Occipital lobe (tissue), 2 donors: ENCODE data around the gene SLC66A1. TPM values are rescaled to one million over a fixed set of nuclear protein-coding genes. Genes with fewer than 3 reads are reported as not detected.

Experiments
- DNase-seq: peaks from one replicate; lab custom pipeline; 2025; lab: John Stamatoyannopoulos, UW
- total RNA-seq: library from RNA; depleted of rRNA; stranded (reverse); fragments of >200 nt; gene quantifications from one replicate; pipeline ENCODE4 v1.2.3, GENCODE V29; 2014

Gene SLC66A1
- total RNA-seq, 1 donor from 2014 or later, result 18.4 TPM

- DNase-seq, result no peak
Measured at GRCh38 chr1:19360843-19361610, 48.9 kb downstream of the SLC66A1 start.

GRCh38 chr1:19361611-19362147 is 49.6 kb downstream of the SLC66A1 start:
- no peak for DNase-seq

DNA sequence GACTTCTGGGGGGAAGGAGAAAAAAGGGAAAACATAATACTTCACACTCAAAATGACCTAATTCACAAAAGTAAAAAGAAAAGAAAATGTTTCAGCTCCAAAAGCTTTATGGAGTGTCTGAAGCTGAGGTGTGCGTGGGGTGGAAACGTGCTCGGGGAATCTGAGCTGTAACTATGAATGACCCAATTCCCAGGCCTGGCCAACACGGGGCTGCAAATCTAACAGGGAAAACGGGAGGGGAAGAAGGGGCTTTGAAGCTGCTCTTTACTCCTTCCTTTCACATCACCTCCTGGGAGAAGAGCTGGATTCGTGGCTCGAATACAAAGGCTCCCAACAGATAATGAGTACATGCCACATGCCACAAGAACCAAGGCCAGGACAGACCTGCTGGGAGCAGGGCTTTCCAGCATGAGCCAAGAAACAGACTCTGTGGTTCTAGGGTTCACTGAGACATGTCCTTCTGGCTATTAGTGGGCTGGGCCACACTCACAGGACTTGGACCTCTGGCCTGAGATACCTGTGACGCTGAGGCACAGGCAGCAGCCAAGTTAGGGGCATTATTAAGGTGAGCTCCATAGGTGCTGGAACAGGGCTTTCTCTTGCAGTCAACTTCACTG is 51.5 kb downstream of the SLC66A1 start:
- DNase-seq, result no peak

GRCh38 chr1:19365721-19366120 is 53.6 kb downstream of the SLC66A1 start:
- no peak for DNase-seq

DNA sequence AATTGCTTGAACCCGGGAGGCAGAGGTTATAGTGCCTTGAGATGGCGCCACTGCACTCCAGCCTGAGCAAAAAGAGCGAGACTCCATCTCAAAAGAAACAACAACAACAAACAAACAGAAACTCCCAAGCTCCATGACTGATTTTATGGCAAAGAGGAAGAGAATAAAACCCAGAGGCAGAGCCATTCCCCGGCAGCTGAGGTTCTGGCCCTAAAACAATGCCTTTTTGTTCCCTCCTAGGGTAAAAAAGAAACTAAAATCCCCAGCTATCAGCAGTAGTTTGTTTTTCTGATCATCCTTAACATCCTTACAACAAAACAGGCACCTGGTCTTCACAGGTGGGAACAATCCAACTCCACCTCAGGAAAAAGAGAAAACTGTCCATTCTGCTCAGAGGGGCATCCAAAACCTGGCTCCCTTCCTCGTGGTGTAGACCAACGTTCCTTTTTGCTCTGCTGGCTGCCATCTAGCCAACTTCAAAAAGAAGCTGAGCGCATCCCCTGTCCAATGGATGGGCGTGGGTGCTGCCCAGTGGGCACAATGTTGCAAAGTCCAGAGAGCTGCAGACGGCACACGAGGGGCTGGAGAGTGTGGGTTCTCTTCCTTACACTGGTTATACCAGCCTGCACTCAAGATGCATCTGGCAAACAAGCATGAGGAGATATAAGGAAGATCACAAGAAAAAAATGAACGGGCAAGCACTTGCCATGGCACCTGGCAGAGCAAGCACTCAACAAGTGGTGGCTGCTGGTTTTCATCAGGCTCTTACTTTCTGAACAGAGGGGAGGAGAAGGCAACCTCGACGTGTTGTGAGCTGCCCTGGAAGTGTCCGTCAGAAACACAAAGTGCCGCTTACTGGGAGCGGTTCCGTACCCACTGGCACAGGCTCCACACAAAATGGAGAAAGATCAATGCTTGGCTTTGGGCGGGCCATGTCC is 54.7 kb downstream of the SLC66A1 start:
- DNase-seq, result no peak

GRCh38 chr1:19367584-19368041 is 55.5 kb downstream of the SLC66A1 start:
- DNase-seq, result no peak

DNA sequence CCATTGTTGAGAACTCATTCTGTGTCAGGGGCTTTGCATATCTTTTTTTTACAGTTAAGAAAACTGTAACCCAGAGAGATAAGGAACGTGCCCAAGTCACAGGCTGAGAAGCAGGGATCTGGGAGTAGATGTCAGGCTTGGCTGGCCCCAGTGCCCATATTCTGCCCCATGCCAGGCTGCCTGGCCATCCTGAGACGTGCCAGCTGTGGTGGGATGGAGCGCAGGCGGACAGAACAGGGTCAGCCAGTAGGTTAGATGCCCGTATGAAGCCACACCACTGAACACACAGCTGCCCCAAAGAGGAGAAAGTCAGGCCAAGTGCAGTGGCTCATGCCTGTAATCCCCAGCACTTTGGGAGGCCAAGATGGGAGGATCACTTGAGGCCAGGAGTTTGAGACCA is 55.9 kb downstream of the SLC66A1 start:
- no peak for DNase-seq

DNA sequence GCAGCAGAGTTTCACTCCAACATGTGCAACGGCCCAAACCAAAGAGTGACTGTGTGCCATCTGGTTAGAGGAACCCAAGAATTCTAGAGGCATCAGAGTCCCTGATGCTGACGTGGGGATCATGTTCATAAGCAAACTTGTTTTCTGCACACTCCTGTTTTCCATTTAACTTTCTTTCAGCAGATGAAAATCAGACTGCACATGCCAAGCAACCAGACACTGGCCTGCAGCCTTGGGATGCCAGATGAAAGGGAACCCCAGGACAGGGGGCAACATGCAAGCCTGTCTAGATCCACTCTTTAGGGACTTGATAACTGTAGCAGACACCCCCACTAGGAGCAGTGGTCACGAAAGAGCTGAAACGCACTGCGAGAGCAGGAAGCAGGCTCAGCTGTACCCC is 56.8 kb downstream of the SLC66A1 start:
- no peak for DNase-seq

- no peak for DNase-seq
Measured at GRCh38 chr1:19369396-19370090, 57.4 kb downstream of the SLC66A1 start.

DNA sequence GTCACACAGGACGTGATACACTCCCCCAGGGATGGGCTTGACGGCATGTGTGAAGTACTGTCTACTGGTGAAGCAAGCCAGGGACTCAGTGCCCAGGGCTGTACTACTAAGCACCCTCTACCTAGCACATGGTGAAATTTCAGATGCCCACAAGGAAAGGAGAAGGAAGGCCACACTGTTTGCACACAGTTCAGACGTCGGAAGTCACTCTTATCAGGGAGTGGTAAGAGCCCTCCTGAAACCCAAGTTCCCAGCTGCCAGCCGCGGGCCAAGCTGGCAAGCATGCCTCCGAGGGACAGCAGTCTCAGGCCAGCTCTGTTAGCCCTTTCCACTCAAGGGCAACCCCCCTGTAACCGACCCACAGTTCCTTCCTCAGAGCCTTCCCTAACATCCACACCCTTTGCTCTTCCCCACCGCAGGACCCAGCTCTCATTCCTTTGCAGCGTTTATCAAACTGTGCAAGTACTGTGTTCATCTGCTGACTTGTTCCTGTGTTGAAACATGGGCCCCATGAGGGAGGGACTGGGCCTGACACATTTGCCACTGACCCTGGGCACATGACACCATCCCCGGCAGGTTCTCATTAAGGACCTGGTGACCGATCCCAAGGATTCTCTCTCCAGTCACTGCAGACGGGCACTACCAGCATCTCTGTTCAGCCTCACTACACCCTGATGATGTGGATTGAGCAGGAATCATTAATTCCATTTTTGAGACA is 58.5 kb downstream of the SLC66A1 start:
- DNase-seq, result no peak

GRCh38 chr1:19371226-19372135 is 59.4 kb downstream of the SLC66A1 start:
- no peak for DNase-seq

GRCh38 chr1:19372136-19372514 is 60.0 kb downstream of the SLC66A1 start:
- DNase-seq, result no peak

- DNase-seq, result no peak
Measured at GRCh38 chr1:19372602-19373001, 60.5 kb downstream of the SLC66A1 start.

GRCh38 chr1:19373211-19374082 is 61.3 kb downstream of the SLC66A1 start:
- DNase-seq, result no peak

DNA sequence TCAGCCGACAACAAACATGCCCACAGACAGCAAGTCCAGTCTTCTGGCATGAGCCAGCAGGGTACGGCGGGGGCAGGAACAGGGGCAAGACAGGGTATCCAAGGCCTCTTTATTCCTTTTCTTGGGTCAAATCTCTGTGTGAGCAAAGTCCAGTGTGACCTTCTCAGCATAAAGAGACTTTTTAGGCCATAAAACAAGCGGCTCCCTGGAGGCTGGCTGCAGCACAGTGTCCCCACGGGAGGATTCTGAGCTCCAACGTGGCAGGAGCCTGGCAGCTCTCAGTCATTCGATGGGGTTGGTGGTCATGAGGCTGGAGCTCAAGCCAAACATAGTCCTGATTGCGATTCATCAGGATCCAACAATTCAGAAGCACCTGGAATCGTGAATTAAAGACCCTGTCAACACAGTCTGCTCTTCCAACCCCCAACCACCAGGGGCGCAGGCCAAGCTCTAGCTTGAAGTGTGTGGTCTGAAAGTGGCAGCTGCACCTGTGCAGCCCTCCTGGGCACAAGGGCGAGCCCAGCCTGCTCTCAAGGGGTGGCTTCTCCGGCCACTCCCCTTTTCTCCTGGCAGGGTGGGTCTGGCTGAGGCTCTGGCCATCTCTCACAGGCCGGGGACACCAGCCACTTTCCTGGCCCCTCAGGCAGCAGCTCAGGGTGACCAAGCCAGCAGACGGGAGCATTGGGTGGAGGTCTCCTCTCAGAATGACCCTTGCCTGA is 62.1 kb downstream of the SLC66A1 start:
- no peak for DNase-seq

DNA sequence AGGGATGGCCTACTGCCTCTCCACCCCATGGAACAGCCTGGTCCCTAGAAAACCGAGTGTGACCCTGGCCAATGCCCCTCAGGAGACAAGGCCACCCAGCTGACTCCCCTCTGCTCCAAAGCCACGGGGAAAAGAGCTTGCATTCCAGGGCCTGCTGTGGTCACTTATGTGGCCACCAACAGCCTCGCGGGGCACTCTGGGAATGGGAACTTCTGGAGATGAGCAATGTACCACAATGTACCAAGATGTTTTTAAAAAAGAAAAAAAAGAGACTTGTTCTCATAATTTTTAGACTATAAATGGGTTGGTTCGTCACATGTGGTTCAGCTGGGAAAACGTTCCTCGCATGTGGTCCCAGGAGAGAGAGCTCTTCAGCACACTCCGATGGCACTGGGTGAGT is 62.8 kb downstream of the SLC66A1 start:
- no peak for DNase-seq

- DNase-seq, result no peak
Measured at GRCh38 chr1:19375631-19376400, 63.7 kb downstream of the SLC66A1 start.
